Activated CD4-positive, alpha-beta T cell treated with anti-CD3 and anti-CD28 coated beads for 24 hours (primary cell): ENCODE results near the gene BAG1.

ENCODE experiments used
- DNase-seq, 2 donors: peaks; one replicate each; pipeline ENCODE4 v3.0.0-alpha.2; 2020; ENCODE audit warnings: low read depth in 2 of 2

Gene BAG1

DNA sequence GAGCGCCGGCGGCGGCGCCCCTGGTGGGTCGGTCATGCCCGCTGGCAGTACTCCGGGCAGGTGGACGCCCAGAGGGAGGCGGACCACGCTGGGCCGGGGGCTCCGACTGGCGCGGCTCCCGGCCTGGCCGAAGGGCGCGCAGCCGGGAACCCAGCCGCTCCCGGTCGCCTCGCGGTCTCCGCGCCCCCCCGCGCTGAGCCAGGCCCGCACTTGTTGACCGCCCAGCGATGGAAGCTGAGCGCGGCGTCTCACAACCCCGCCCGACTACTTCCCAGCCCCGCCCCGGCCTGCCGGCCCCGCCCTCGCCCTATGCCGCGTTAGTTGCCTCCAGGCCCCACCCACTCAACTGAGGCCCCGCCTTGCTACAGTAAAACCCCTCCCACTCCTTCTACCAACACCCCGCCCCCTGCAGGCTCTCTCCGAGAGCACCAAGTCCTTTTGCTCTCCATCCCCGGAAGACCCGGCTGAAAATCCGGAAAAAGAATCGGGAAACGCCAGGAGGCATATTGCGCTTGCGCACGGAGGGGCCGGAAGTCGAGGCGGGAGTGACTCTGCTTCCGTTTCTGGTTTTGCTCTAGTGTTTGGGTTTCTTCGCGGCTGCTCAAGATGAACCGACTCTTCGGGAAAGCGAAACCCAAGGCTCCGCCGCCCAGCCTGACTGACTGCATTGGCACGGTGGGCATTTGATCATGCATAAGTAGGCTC is at the start of gene BAG1, which contains the start of gene CHMP5:
Gene BAG1 (minus strand): TSS at position 236 of the 705 bp plus-strand sequence.
Gene CHMP5 (plus strand): TSS at position 577 of the 705 bp plus-strand sequence. CDS start 30 bp downstream, at position 607.
- peak; percentile 99 to 100 for DNase-seq

- no peak for DNase-seq
These were observed 47.4 kb upstream of the BAG1 start for GRCh38 chr9:33311953-33312352.

DNA sequence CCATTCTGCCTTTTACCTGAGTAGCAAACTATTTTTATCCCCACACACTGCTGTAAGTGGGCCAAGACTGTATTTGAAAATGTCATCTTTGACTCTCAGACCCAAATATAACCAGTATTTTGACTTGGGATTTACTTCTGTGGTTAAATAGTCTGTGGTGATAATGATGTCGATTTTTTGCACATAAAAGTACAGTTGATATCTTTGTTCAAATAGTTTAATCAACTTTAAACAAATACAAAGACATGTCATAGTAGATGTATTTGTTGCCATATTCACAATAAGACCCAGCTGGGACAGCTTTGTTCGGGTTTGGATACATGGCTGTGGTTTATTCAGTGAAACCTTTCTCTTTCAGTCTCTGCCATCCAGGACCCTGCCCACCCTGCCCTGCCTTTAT is 46.2 kb upstream of the BAG1 start:
- no peak for DNase-seq

- DNase-seq: no peak
These were observed 45.4 kb upstream of the BAG1 start for GRCh38 chr9:33309903-33310302.

GRCh38 chr9:33307067-33307466 is 42.6 kb upstream of the BAG1 start:
- DNase-seq: no peak

DNA sequence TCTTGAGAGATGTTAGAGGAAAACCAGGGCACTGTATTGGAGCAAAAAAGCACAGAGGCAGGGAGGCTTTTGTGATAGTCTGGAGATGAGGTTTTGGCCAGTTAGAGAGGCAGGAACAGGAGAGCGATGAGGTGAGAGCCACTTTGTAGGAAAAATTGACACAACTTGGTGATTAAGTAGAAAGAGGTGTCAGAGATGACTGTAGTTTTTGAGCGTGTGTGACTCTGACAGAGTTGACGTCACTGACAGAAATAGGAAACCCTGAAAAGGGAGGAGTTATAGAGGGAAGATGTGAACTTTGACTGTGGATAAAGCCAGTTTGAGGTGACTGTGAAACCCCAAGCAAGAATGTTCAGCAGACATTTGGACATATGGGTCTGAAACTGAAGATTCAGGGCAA is 41.5 kb upstream of the BAG1 start:
- no peak for DNase-seq

DNA sequence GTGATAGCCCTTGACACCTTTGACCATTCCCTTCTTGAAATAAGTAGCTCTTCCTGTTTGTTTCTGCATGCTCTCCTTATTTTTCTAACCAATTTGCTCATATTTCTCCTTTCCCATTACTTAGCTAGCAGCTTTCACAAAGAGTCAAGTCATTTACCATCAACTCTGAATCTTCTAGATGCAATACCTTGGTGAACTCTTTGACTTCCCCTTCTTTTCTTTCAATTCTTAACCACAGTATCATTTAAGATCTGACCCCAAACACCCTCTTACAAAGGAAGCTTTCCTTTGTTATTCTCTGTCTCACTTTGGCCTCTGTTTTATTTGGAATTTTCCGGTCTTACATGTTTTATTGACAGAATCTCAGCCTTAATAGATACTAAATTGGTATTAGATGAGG is 39.9 kb upstream of the BAG1 start:
- DNase-seq: no peak

GRCh38 chr9:33300546-33300945 is 36.0 kb upstream of the BAG1 start:
- no peak for DNase-seq

GRCh38 chr9:33297432-33297831 is 32.9 kb upstream of the BAG1 start:
- DNase-seq: no peak

- DNase-seq: no peak
These were observed 31.1 kb upstream of the BAG1 start for GRCh38 chr9:33295571-33295970.

- DNase-seq: no peak
These were observed 30.3 kb upstream of the BAG1 start for GRCh38 chr9:33294670-33295432.

DNA sequence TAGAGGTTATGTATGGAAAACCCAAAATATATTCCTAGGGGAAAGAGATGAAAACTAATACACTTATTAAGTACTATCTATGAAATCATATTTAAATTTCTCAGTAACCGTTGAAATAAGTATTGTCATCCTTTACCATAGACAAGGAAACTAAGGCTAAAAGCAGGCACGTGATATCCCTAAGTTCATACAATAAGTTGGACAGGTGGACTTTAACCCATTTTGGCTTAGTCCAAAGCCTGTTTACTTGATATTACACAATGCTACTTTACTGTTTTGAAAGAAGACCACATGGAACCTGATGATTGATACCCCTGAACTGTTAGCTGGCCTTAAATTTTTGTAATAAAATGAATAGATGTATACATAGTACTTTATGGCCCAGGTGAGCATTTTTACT is 29.3 kb upstream of the BAG1 start:
- DNase-seq: no peak

DNA sequence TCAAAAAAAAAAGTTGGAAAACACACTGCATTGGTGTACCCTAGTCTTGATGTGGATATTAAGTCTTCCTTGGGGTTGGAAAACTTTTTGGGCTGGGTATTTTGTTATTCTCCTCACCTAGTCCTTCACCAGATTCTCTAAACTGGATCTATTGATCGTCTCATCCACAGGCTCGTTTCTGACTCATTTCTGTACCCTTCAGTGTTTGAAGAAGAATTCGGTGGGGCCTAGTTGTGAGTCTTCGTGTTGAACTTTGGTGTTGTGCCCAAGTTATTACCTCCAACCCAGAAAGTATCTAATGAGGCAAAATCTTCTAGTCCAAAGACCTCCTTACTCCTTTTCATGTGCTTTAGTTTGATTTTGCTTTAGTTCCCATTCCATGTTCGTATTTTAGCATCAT is 27.4 kb upstream of the BAG1 start:
- no peak for DNase-seq

GRCh38 chr9:33291031-33291397 is 26.5 kb upstream of the BAG1 start:
- no peak for DNase-seq

DNA sequence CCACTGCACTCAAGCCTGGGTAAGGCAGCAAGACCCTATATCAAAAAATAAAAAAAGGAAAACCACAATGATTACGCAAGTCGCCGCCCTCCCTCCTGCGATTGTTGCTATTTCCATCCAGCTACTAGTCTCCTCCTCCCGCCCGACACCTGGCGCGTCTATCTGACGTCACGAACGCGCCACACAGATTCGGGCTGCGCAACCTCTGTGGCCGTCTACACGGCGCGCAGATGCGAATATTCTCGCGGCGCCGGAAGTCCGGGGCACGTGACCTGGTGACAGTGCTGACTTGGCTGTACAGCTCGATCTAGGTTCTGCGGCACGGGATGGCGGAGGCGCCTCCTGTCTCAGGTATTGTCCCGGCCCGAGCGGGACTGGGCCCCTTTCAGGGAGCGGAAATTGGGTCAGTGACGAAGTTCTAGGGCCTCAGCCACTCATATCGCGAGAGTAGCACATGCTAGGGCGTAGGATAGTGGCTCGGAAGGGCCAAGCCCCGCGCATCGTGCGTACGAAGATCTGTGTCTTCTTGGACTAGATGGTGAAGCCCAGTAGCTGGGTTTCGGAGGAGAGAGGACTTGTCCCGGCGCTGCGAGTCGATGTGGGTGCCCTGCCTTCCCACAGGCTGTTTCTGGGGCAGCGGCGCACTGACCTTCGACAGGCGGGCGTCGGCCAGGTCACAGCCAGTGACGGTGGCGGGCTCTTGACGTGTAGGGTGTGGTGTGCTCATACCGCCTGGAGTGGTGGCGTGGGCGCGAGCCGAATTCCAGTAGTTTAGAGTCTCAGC is 25.9 kb upstream of the BAG1 start, which contains the start of gene NFX1:
Gene NFX1 (plus strand): TSS at position 270 of the 784 bp plus-strand sequence. CDS start 57 bp downstream, at position 327.
- DNase-seq: peak; percentile 92 to 94

DNA sequence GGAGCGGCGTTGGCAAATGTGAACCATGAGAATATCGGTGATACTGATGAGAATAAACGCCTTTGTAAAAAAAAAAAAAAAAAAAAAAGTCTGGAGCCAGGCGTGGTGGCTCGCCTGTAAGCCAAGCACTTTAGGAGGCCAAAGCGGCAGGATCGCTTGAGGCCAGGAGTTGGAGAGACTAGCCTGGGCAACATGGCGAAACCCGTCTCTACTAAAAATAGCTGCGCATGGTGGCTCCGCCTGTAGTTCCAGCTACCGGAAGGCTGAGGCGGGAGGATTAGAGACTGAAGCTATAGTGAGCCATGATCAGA is 25.4 kb upstream of the BAG1 start:
- DNase-seq: no peak

GRCh38 chr9:33289496-33289895 is 25.0 kb upstream of the BAG1 start:
- peak in 1 of 2 donors; percentile 25 for DNase-seq

- DNase-seq: no peak
These were observed 24.4 kb upstream of the BAG1 start for GRCh38 chr9:33288828-33289483.

DNA sequence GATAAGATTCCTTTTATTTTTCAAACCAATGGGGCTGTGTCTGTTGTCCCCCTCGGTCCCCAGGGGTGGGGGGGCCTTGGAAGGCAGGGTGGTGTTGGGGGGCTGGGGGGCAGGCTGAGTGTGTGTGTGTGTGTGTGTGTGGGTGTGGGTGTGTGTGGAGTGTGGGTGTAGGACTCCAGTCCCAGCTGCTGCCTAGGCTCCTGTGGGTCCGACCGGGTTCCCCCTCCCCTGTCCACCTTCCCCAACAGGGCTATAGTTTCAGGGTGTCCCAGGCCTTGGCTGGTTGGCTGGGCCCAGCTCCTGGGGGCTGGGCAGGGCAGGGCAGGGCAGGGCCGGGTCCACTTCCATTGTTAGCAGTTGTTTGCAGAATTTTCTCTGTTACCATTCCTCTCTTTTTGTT is 23.7 kb upstream of the BAG1 start:
- DNase-seq: no peak

- peak in 1 of 2 donors; percentile 44 for DNase-seq
These were observed 22.6 kb upstream of the BAG1 start for GRCh38 chr9:33287087-33287490.

GRCh38 chr9:33285502-33285901 is 21.0 kb upstream of the BAG1 start:
- no peak for DNase-seq

DNA sequence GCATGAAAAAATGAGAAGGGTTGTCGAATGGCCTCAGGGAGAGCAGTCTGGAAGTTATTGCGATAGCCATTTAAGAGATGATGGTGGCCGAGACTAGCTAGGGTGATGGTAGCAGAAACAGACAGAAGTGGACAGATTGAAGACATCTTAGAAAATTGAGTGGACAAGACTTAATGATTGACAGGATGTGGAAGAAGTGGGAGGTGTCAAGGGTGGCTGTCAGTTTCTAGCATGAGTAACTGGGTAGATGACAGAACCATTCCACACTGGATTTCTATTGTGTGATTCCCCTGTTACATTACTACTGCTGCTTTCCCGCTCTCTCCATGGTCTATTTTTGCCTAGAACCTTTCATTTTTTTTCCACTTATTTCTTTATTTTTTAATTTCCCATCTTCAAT is 13.0 kb upstream of the BAG1 start:
- DNase-seq: no peak
